H1 (cell line): ENCODE results near the gene RDH5. TPM values are rescaled to one million over a fixed set of nuclear protein-coding genes. Genes with fewer than 3 reads are reported as not detected.

Experiments used
- CTCF ChIA-PET: fragments of 300-600 bp; sonication (Branson Sonifier 250); formaldehyde crosslinking; loops from one replicate; lab custom pipeline; 2021; ENCODE audit not compliant: partially characterized antibody; lab: Charles Lee
- POLR2A ChIA-PET: fragments of 300-600 bp; sonication (Branson Sonifier 250); formaldehyde crosslinking; loops from one replicate; lab custom pipeline; 2021; ENCODE audit warnings: inconsistent platforms; ENCODE audit not compliant: partially characterized antibody; lab: Charles Lee
- DNase-seq, 2 experiments: peaks; one replicate each; pipeline versions ENCODE4 v3.0.0 to v3.0.0-alpha.2; 2010 to 2022; ENCODE audit warnings: low spot score in 2 of 2, low read depth in 1 of 2, mixed read lengths in 1 of 2
- FAIRE-seq: peaks from 2 replicates; lab custom pipeline; 2011; peaks lifted over from hg19 to GRCh38; lab: Jason Lieb, UNC
- H2AFZ ChIP-seq: 2 replicates; pipeline ENCODE4 v1.8.1; 2012; ENCODE audit warnings: low read length, inconsistent platforms
- H2AK5ac ChIP-seq: 2 replicates; pipeline ENCODE4 v1.6.1; 2013; ENCODE audit warnings: low read depth, low read length
- H2BK120ac ChIP-seq: replicated peaks from 2 replicates; pipeline ENCODE3; 2013; ENCODE audit warnings: low read depth, low read length, inconsistent platforms
- H2BK12ac ChIP-seq: 2 replicates; pipeline ENCODE4 v1.6.1; 2013; ENCODE audit warnings: low read depth, low read length
- H2BK15ac ChIP-seq: 2 replicates; pipeline ENCODE4 v1.6.1; 2013; ENCODE audit warnings: low read length
- H2BK20ac ChIP-seq: 2 replicates; pipeline ENCODE4 v1.6.1; 2013; ENCODE audit warnings: low read length
- H2BK5ac ChIP-seq: 2 replicates; pipeline ENCODE4 v1.6.1; 2013; ENCODE audit warnings: low read depth, low read length
- H3K14ac ChIP-seq: 2 replicates; pipeline ENCODE4 v1.6.1; 2013; ENCODE audit warnings: inconsistent platforms; ENCODE audit not compliant: insufficient read length
- H3K18ac ChIP-seq: 2 replicates; pipeline ENCODE4 v1.6.1; 2013; ENCODE audit warnings: low read length; ENCODE audit errors: extremely low read depth
- H3K23ac ChIP-seq: 2 replicates; pipeline ENCODE4 v1.6.1; 2013; ENCODE audit warnings: inconsistent platforms; ENCODE audit not compliant: insufficient read length
- H3K23me2 ChIP-seq: 2 replicates; pipeline ENCODE4 v1.6.1; 2013; ENCODE audit warnings: low read depth, low read length
- H3K27ac ChIP-seq: 2 replicates; pipeline ENCODE4 v1.6.1; 2011; ENCODE audit warnings: low read depth, low read length, inconsistent platforms
- H3K27me3 ChIP-seq, 4 experiments: replicated peaks in 1 of 4; 1 replicate in 1 of 4; 2 replicates in 3 of 4; pipeline versions ENCODE4 v1.6.1 to v1.8.1; 2011 to 2013; ENCODE audit warnings: low read length in 3 of 4, mild to moderate bottlenecking in 3 of 4, inconsistent platforms in 2 of 4, mixed read lengths in 2 of 4, moderate library complexity in 1 of 4; ENCODE audit not compliant: control insufficient read depth in 3 of 4, insufficient read depth in 3 of 4; ENCODE audit errors: extremely low read depth in 1 of 4
- H3K36me3 ChIP-seq, 4 experiments: 2 replicates each; pipeline versions ENCODE4 v1.6.1 to v1.8.1; 2011 to 2013; ENCODE audit warnings: mild to moderate bottlenecking in 4 of 4, low read length in 3 of 4, moderate library complexity in 2 of 4, control low read depth in 1 of 4, inconsistent platforms in 1 of 4; ENCODE audit not compliant: insufficient read depth in 4 of 4, control insufficient read depth in 2 of 4
- H3K4ac ChIP-seq: replicated peaks from 2 replicates; pipeline ENCODE3; 2013; ENCODE audit warnings: low read length, low read depth, mixed read lengths, inconsistent platforms; ENCODE audit not compliant: insufficient read length
- H3K4me1 ChIP-seq, 4 experiments: replicated peaks in 1 of 4; 1 replicate in 1 of 4; 2 replicates in 3 of 4; pipeline versions ENCODE4 v1.6.1 to v1.8.1; 2011 to 2013; ENCODE audit warnings: low read length in 3 of 4, inconsistent platforms in 2 of 4, mixed read lengths in 1 of 4; ENCODE audit not compliant: insufficient read depth in 4 of 4, control insufficient read depth in 3 of 4
- H3K4me2 ChIP-seq, 2 experiments: 2 replicates each; pipeline versions ENCODE4 v1.6.1 to v1.8.1; 2011 to 2013; ENCODE audit warnings: low read depth in 2 of 2, low read length in 2 of 2, control low read depth in 1 of 2, inconsistent platforms in 1 of 2, mild to moderate bottlenecking in 1 of 2; ENCODE audit not compliant: insufficient read depth in 1 of 2
- H3K4me3 ChIP-seq, 4 experiments: fragments of 200-600, 300-600 bp in 1 of 4; sonication (generic), shearing (Covaris generic), sonication (Bioruptor Twin) in 1 of 4; 2 replicates each; pipeline versions ENCODE4 v1.5.1 to v1.8.1; 2011 to 2016; ENCODE audit warnings: low read length in 4 of 4, low read depth in 3 of 4, control low read depth in 2 of 4, inconsistent platforms in 2 of 4, mild to moderate bottlenecking in 2 of 4, mixed read lengths in 1 of 4, moderate library complexity in 1 of 4; ENCODE audit not compliant: insufficient read depth in 2 of 4; ENCODE audit errors: extremely low read depth in 1 of 4
- H3K56ac ChIP-seq: replicated peaks from 2 replicates; pipeline ENCODE3; 2013; ENCODE audit warnings: low read depth, mild to moderate bottlenecking, mixed read lengths, low read length, inconsistent platforms; ENCODE audit not compliant: insufficient read length
- H3K79me1 ChIP-seq: 2 replicates; pipeline ENCODE4 v1.6.1; 2013; ENCODE audit warnings: low read depth, low read length, control low read depth
- H3K79me2 ChIP-seq, 2 experiments: 2 replicates each; pipeline versions ENCODE4 v1.6.1 to v1.8.1; 2012 to 2013; ENCODE audit warnings: low read length in 2 of 2, mild to moderate bottlenecking in 2 of 2, inconsistent platforms in 1 of 2; ENCODE audit not compliant: insufficient read depth in 2 of 2, control insufficient read depth in 1 of 2
- H3K9ac ChIP-seq, 4 experiments: replicated peaks in 1 of 4; 1 replicate in 1 of 4; 2 replicates in 3 of 4; pipeline versions ENCODE4 v1.6.1 to v1.8.1; 2011 to 2013; ENCODE audit warnings: low read depth in 3 of 4, low read length in 3 of 4, control low read depth in 2 of 4, mild to moderate bottlenecking in 2 of 4, moderate library complexity in 2 of 4, inconsistent platforms in 1 of 4; ENCODE audit errors: extremely low read depth in 1 of 4
- H3K9me3 ChIP-seq, 2 experiments: 2 replicates each; pipeline versions ENCODE4 v1.6.1 to v1.8.1; 2012 to 2013; ENCODE audit warnings: mild to moderate bottlenecking in 2 of 2, moderate library complexity in 2 of 2, control low read depth in 1 of 2, inconsistent platforms in 1 of 2, low read depth in 1 of 2, low read length in 1 of 2, mixed read lengths in 1 of 2; ENCODE audit not compliant: insufficient read depth in 2 of 2
- H4K20me1 ChIP-seq, 2 experiments: replicated peaks in 1 of 2; 2 replicates each; pipeline versions ENCODE3 to v1.8.1; 2011 to 2013; ENCODE audit warnings: inconsistent platforms in 2 of 2, low read length in 2 of 2, mild to moderate bottlenecking in 1 of 2; ENCODE audit not compliant: insufficient read depth in 2 of 2, control insufficient read depth in 1 of 2
- H4K5ac ChIP-seq: 2 replicates; pipeline ENCODE4 v1.6.1; 2013; ENCODE audit warnings: low read length, low read depth, mixed read lengths, inconsistent platforms; ENCODE audit not compliant: insufficient read length
- H4K8ac ChIP-seq: 2 replicates; pipeline ENCODE4 v1.8.0; 2013; ENCODE audit warnings: mild to moderate bottlenecking, moderate library complexity, low read length, inconsistent platforms; ENCODE audit not compliant: insufficient read depth; ENCODE audit errors: extremely low read depth
- H4K91ac ChIP-seq: replicated peaks from 2 replicates; pipeline ENCODE3; 2013; ENCODE audit warnings: low read length, mixed read lengths, inconsistent platforms; ENCODE audit not compliant: insufficient read length
- BACH1 ChIP-seq: IDR thresholded peaks from 2 replicates; pipeline ENCODE4 v1.6.1; 2012; ENCODE audit warnings: low read length, improper control_type of control experiment
- CREB1 ChIP-seq: IDR thresholded peaks from 2 replicates; pipeline ENCODE4 v1.6.1; 2012; ENCODE audit warnings: inconsistent platforms
- SAP30 ChIP-seq: fragments of 300-600 bp; sonication (generic); IDR thresholded peaks from 2 replicates; pipeline ENCODE4 v1.7.1; 2012; ENCODE audit warnings: low read length, moderate library complexity, mild to moderate bottlenecking, inconsistent platforms; ENCODE audit not compliant: insufficient read depth, insufficient replicate concordance
- SIN3A ChIP-seq, 2 experiments: IDR thresholded peaks in 1 of 2; conservative IDR thresholded peaks in 1 of 2; 2 replicates each; pipeline ENCODE4 v1.6.1; 2011 to 2012; ENCODE audit warnings: low read length in 2 of 2, improper control_type of control experiment in 1 of 2, low read depth in 1 of 2, mild to moderate bottlenecking in 1 of 2
- TAF1 ChIP-seq: IDR thresholded peaks from 2 replicates; pipeline ENCODE4 v1.6.1; 2011; ENCODE audit warnings: mild to moderate bottlenecking, low read depth, low read length
- TBP ChIP-seq: IDR thresholded peaks from 2 replicates; pipeline ENCODE4 v1.6.1; 2011; ENCODE audit warnings: low read depth, low read length, improper control_type of control experiment
- USF2 ChIP-seq: IDR thresholded peaks from 2 replicates; pipeline ENCODE4 v1.6.1; 2011; ENCODE audit warnings: low read length, improper control_type of control experiment
- WGBS, 2 experiments: shearing (Covaris generic) in 1 of 2; methylation state at CpG; one replicate each; pipeline versions ENCODE4 v1.1.6 to v1.1.7; 2013 to 2015; ENCODE audit warnings: low lambda C conversion rate in 2 of 2, mixed read lengths in 2 of 2, inconsistent platforms in 1 of 2, low coverage in 1 of 2, missing lambda C conversion rate in 1 of 2; ENCODE audit not compliant: insufficient replicate concordance in 2 of 2, insufficient coverage in 1 of 2, insufficient read length in 1 of 2; ENCODE audit errors: extremely low coverage in 1 of 2, missing lambda C conversion rate in 1 of 2; 5-methylcytosine and 5-hydroxymethylcytosine counted together
- polyA plus RNA-seq, 7 experiments: library from polyadenylated mRNA; depleted of rRNA in 3 of 7; stranded (reverse) in 5 of 7; unstranded in 2 of 7; fragments of >200 nt in 5 of 7; fragments of 200-250 nt in 2 of 7; gene quantifications; 1 replicate in 5 of 7; 2 replicates in 1 of 7; 4 replicates in 1 of 7; pipeline versions ENCODE4 v1.2.1 to v1.2.3, GENCODE V29; 2011 to 2013; ENCODE audit warnings: missing spikeins in 2 of 7, mixed read lengths in 2 of 7
- total RNA-seq: library from RNA; stranded (reverse); fragmentation: NEBNext Ultra II Directional; extraction: Animal tissue kit (Norgen Biotek cat#: 25700); gene quantifications from 2 replicates; pipeline ENCODE4 v1.2.1, GENCODE V29; 2021

RDH5 gene
- total and polyA plus RNA-seq, 2 of the 8 experiments (the other 6 are each of a cell fraction or from before 2014, with no cell fraction given), result 4.2 to 6.0 TPM

- ChIA-PET POLR2A (interaction anchor here (0.6 to 46.5 kb wide), 18 partner anchors 1 to 361 kb away, joined by 3 to 809 read pairs (median 6); partner anchors contain the start of genes CD63, DNAJC14, GDF11 and ITGA7), CTCF (interaction anchor here (0.6 to 11.1 kb wide), 15 partner anchors 8 to 1939 kb away, joined by 3 to 224 read pairs (median 4); partner anchors contain the start of genes ORMDL2 and SARNP)
- Histone ChIP-seq H3K4me3 (peak within 1 kb of the TSS; percentile 80 to 99 (median 92)), H3K79me1 (peaks cover 8% of the 10 kb centered on the region), H3K36me3 (no peaks in the 10 kb centered on the region; a peak in 1 of 8 replicates), H3K23ac (no peak within 1 kb of the TSS), H2AK5ac (0 out of 2 replicates have a peak within 1 kb of the TSS, but pooled peaks have one; percentile 47), H4K8ac (no peak within 1 kb of the TSS; the same call in 1 of the 2 replicates), H2BK20ac (peak within 1 kb of the TSS; percentile 86; the same call in 1 of the 2 replicates), H3K23me2 (peaks cover 32% of the 10 kb centered on the region), H3K56ac (peak within 1 kb of the TSS; percentile 91), H3K27me3 (no peaks in the 10 kb centered on the region), H3K14ac (no peak within 1 kb of the TSS), H3K9me3 (no peaks in the 10 kb centered on the region), H3K4me2 (peak within 1 kb of the TSS; percentile 85 to 93), H3K27ac (peak within 1 kb of the TSS; percentile 74; the same call in 1 of the 2 replicates), H2BK5ac (peak within 1 kb of the TSS; percentile 89), H3K79me2 (peaks cover 7 to 38% of the 10 kb centered on the region in 2 experiments), H3K4me1 (peaks cover 5 to 35% (median 14%) of the 10 kb centered on the region in 4 experiments), H4K91ac (peak within 1 kb of the TSS; percentile 92), H4K20me1 (peaks cover 1 to 4% of the 10 kb centered on the region in 2 experiments), H3K9ac (peak within 1 kb of the TSS; percentile 57 to 90 (median 72); a peak in 6 of 7 replicates), H2BK120ac (no peak within 1 kb of the TSS), H2AFZ (no peak within 1 kb of the TSS), H2BK15ac (0 out of 2 replicates have a peak within 1 kb of the TSS, but pooled peaks have one; percentile 46), H3K18ac (peak within 1 kb of the TSS; percentile 99), H2BK12ac (peak within 1 kb of the TSS; percentile 91; the same call in 1 of the 2 replicates), H3K4ac (peak within 1 kb of the TSS; percentile 72), H4K5ac (peak within 1 kb of the TSS; percentile 98)
- FAIRE-seq (no peak), DNase-seq (peak in 1 of 2 experiments; percentile 82)
- WGBS, 2 experiments, result 4% methylated on average over 3 of the region's 53 CpGs; no CpG with 5 or more reads in 1 of the 2 experiments
- peak; percentile 51; the same call in 1 of the 2 replicates for TF ChIP-seq CREB1
- peak; percentile 77 for TF ChIP-seq TBP
- no peak for TF ChIP-seq SAP30
- no peak for TF ChIP-seq USF2
- TF ChIP-seq SIN3A (conservative IDR thresholded peaks at IDR 0.05 in 1 of 2, IDR thresholded peaks at IDR 0.05 in 1 of 2; ENCODE audit: low read depth in 1 of 2, low read length in 2 of 2), result 0 out of 4 replicates have a peak, but pooled peaks have one; percentile 41 to 42
- peak; percentile 30; the same call in 1 of the 2 replicates for TF ChIP-seq TAF1
- no peak for TF ChIP-seq BACH1
Measured at GRCh38 chr12:55742719-55743405, 22.7 kb downstream of the RDH5 start, which contains the start of gene GDF11. Gene GDF11 (plus strand): TSS chr12:55743122. CDS start chr12:55743317, 195 bp downstream.
